ENCODE data around the gene ITIH3.

GRCh38 chr3:52795298-52795900 is 803 bp downstream of the ITIH3 start:
- TF ChIP-seq POLR2AphosphoS5 (IDR thresholded peaks at IDR 0.05) = no peak
- TF ChIP-seq, protein P1, sequence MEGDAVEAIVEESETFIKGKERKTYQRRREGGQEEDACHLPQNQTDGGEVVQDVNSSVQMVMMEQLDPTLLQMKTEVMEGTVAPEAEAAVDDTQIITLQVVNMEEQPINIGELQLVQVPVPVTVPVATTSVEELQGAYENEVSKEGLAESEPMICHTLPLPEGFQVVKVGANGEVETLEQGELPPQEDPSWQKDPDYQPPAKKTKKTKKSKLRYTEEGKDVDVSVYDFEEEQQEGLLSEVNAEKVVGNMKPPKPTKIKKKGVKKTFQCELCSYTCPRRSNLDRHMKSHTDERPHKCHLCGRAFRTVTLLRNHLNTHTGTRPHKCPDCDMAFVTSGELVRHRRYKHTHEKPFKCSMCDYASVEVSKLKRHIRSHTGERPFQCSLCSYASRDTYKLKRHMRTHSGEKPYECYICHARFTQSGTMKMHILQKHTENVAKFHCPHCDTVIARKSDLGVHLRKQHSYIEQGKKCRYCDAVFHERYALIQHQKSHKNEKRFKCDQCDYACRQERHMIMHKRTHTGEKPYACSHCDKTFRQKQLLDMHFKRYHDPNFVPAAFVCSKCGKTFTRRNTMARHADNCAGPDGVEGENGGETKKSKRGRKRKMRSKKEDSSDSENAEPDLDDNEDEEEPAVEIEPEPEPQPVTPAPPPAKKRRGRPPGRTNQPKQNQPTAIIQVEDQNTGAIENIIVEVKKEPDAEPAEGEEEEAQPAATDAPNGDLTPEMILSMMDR (IDR thresholded peaks at IDR 0.05) = no peak

All from sigmoid colon (tissue), 4 donors.